ENCODE results near the gene RAB10. TPM values are rescaled to one million over a fixed set of nuclear protein-coding genes. Genes with fewer than 3 reads are reported as not detected.

Gene RAB10
- total and polyA plus RNA-seq, 2 of the 13 experiments (the other 11 are each of a cell fraction or from before 2014, with no cell fraction given) = 48.2 to 120 TPM

DNA sequence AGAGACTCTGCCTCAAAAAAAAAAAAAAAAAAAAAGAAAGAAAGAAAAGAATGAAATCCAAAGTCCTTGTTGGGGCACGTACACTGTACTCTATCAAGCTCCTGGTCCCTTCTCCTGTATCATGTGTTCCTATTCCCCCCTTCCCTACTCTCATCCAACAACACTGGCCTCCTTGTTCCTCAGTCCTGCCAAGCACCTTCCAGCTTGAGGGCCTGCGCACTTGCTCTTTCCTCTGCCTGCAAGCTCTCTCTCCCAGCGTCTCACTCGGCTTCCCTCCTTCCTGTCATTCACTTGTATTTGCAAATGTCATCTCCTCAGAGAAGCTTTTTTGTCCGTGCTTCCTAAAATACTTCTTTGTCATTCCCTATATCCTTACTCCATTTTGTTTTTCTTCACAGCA is 40.8 kb upstream of the RAB10 start:
- no peak overlapping the region for H3K4me3 ChIP-seq (replicated peaks in 1 of 3; ENCODE audit: insufficient read depth in 1 of 3, low read depth in 2 of 3, low read length in 3 of 3)
- H3K9me3 ChIP-seq (ENCODE audit: low read length) = no peaks in the 10 kb centered on the region
- H3K9ac ChIP-seq (ENCODE audit: insufficient read depth, low read depth, low read length) = no peak overlapping the region
- intact Hi-C loops (cut with micrococcal nuclease; ENCODE audit: unreplicated experiment) (loop anchor here (10.0 kb wide), 1 partner anchor 82 kb away; no protein-coding TSS in a partner anchor), in situ Hi-C loops (cut with HindIII; ENCODE audit: extremely low pct_ligation_motif_present, low pct_unique_long_range_greater_than_20kb) (loop anchor here (25.0 kb wide), 1 partner anchor 344 kb away; the partner anchor contains the start of genes ADGRF3 and SELENOI)
- DNase-seq (ENCODE audit: low spot score) = no peak
- WGBS (ENCODE audit: low lambda C conversion rate) = 56% methylated on average over 5 of the region's 5 CpGs
- H3K4me1 ChIP-seq (ENCODE audit: insufficient read depth, low read length) = peaks cover 42% of the 10 kb centered on the region
- H3K79me2 ChIP-seq (ENCODE audit: insufficient read depth, low read length) = no peaks in the 10 kb centered on the region
- no peak for ATAC-seq
- ChIA-PET CTCF (ENCODE audit: low intra/inter-chr PET ratio, low total read pairs) (no interaction called here), POLR2A (interaction anchor here (0.6 kb wide), 1 partner anchor 231 kb away, joined by 3 read pairs; no protein-coding TSS in a partner anchor)
- no peak overlapping the region for H3K27ac ChIP-seq (ENCODE audit: extremely low read length, insufficient read depth, low read length)
- BruUV-seq (replicated peaks) = no TSS peak
- no peak for FAIRE-seq
- H3K4me2 ChIP-seq (ENCODE audit: low read depth, low read length) = no peak overlapping the region; the same call in 1 of the 2 replicates
- no peak for TF ChIP-seq BRCA1 (CRISPR knock-in tag; IDR thresholded peaks at IDR 0.05)
- TF ChIP-seq, protein P1, sequence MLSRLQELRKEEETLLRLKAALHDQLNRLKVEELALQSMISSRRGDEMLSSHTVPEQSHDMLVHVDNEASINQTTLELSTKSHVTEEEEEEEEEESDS (CRISPR knock-in tag; IDR thresholded peaks at IDR 0.05; ENCODE audit: borderline replicate concordance) = no peak
- TF ChIP-seq, protein P2, sequence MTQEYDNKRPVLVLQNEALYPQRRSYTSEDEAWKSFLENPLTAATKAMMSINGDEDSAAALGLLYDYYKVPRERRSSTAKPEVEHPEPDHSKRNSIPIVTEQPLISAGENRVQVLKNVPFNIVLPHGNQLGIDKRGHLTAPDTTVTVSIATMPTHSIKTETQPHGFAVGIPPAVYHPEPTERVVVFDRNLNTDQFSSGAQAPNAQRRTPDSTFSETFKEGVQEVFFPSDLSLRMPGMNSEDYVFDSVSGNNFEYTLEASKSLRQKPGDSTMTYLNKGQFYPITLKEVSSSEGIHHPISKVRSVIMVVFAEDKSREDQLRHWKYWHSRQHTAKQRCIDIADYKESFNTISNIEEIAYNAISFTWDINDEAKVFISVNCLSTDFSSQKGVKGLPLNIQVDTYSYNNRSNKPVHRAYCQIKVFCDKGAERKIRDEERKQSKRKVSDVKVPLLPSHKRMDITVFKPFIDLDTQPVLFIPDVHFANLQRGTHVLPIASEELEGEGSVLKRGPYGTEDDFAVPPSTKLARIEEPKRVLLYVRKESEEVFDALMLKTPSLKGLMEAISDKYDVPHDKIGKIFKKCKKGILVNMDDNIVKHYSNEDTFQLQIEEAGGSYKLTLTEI (CRISPR knock-in tag; conservative IDR thresholded peaks at IDR 0.05) = no peak
- no peak for TF ChIP-seq GPN1 (CRISPR knock-in tag; IDR thresholded peaks at IDR 0.05; ENCODE audit: borderline replicate concordance)
- TF ChIP-seq, protein P3, sequence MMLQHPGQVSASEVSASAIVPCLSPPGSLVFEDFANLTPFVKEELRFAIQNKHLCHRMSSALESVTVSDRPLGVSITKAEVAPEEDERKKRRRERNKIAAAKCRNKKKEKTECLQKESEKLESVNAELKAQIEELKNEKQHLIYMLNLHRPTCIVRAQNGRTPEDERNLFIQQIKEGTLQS (CRISPR knock-in tag; IDR thresholded peaks at IDR 0.05) = no peak
- no peak for TF ChIP-seq HNRNPH1 (optimal IDR thresholded peaks at IDR 0.05; ENCODE audit: low read depth, low read length)
- no peak for TF ChIP-seq MTA3 (CRISPR knock-in tag; IDR thresholded peaks at IDR 0.05)
- no peak for TF ChIP-seq SUZ12 (IDR thresholded peaks at IDR 0.05; ENCODE audit: low read depth, low read length)
- TF ChIP-seq, protein P4, sequence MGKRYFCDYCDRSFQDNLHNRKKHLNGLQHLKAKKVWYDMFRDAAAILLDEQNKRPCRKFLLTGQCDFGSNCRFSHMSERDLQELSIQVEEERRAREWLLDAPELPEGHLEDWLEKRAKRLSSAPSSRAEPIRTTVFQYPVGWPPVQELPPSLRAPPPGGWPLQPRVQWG (CRISPR knock-in tag; IDR thresholded peaks at IDR 0.05; ENCODE audit: borderline replicate concordance, low read depth) = no peak
- no peak for TF ChIP-seq FOXK1 (CRISPR knock-in tag; IDR thresholded peaks at IDR 0.05; ENCODE audit: borderline replicate concordance, low read depth)
- TF ChIP-seq, protein P5, sequence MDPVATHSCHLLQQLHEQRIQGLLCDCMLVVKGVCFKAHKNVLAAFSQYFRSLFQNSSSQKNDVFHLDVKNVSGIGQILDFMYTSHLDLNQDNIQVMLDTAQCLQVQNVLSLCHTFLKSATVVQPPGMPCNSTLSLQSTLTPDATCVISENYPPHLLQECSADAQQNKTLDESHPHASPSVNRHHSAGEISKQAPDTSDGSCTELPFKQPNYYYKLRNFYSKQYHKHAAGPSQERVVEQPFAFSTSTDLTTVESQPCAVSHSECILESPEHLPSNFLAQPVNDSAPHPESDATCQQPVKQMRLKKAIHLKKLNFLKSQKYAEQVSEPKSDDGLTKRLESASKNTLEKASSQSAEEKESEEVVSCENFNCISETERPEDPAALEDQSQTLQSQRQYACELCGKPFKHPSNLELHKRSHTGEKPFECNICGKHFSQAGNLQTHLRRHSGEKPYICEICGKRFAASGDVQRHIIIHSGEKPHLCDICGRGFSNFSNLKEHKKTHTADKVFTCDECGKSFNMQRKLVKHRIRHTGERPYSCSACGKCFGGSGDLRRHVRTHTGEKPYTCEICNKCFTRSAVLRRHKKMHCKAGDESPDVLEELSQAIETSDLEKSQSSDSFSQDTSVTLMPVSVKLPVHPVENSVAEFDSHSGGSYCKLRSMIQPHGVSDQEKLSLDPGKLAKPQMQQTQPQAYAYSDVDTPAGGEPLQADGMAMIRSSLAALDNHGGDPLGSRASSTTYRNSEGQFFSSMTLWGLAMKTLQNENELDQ (CRISPR knock-in tag; IDR thresholded peaks at IDR 0.05; ENCODE audit: borderline replicate concordance) = no peak
- no peaks in the 10 kb centered on the region for H4K20me1 ChIP-seq (ENCODE audit: insufficient read depth, low read length)
- no peaks in the 10 kb centered on the region for H3K36me3 ChIP-seq (replicated peaks in 1 of 2; ENCODE audit: control insufficient read depth in 1 of 2, insufficient read depth in 2 of 2, low read length in 2 of 2)
- H3K27me3 ChIP-seq (ENCODE audit: control insufficient read depth in 1 of 2, insufficient read depth in 2 of 2, low read length in 2 of 2) = peaks cover 0 to 1% of the 10 kb centered on the region in 2 experiments; a peak in 1 of 5 replicates
- no peak overlapping the region for H2AFZ ChIP-seq (ENCODE audit: low read length)

Data from HepG2 (cell line).